ENCODE measurements around the gene LRRC32.

GRCh38 chr11:76676636-76677457, 6.3 kb upstream of the LRRC32 start:
- TF ChIP-seq CTCF (IDR thresholded peaks at IDR 0.05) (no peak), POLR2AphosphoS5 (IDR thresholded peaks at IDR 0.05; ENCODE audit: low read depth, low read length) (no peak), TCF7L2 (IDR thresholded peaks at IDR 0.05; ENCODE audit: low read depth, low read length) (no peak), REST (IDR thresholded peaks at IDR 0.05; ENCODE audit: insufficient read depth in 1 of 2, low read depth in 2 of 2, low read length in 1 of 2) (no peak), SIN3A (IDR thresholded peaks at IDR 0.05; ENCODE audit: borderline replicate concordance, insufficient read depth, low read depth, low read length) (no peak)

All from Panc1 (cell line).